Brain pericyte (primary cell): ENCODE results near the gene PLCXD3.

ENCODE experiments used
- DNase-seq: peaks from one replicate; pipeline ENCODE4 v3.0.0-alpha.2; 2012; ENCODE audit warnings: low read depth, low spot score

The PLCXD3 gene

GRCh38 chr5:41289970-41290464 lies 220.4 kb downstream of the PLCXD3 start:
- no peak for DNase-seq

- DNase-seq, result no peak
Observed at GRCh38 chr5:41286696-41287095, 223.7 kb downstream of the PLCXD3 start.

- DNase-seq, result no peak
Observed at GRCh38 chr5:41286165-41286564, 224.2 kb downstream of the PLCXD3 start.

GRCh38 chr5:41284938-41285337 lies 225.5 kb downstream of the PLCXD3 start:
- DNase-seq, result no peak

- DNase-seq, result no peak
Observed at GRCh38 chr5:41281215-41281810, 229.1 kb downstream of the PLCXD3 start.

- no peak for DNase-seq
Observed at GRCh38 chr5:41279040-41279439, 231.4 kb downstream of the PLCXD3 start.

GRCh38 chr5:41277476-41278245 lies 232.7 kb downstream of the PLCXD3 start:
- no peak for DNase-seq

GRCh38 chr5:41275813-41276512 lies 234.4 kb downstream of the PLCXD3 start:
- no peak for DNase-seq

GRCh38 chr5:41270423-41271251 lies 239.8 kb downstream of the PLCXD3 start:
- DNase-seq, result no peak

- no peak for DNase-seq
Observed at GRCh38 chr5:41268894-41269293, 241.5 kb downstream of the PLCXD3 start.

- no peak for DNase-seq
Observed at GRCh38 chr5:41266377-41266776, 244.0 kb downstream of the PLCXD3 start.

- no peak for DNase-seq
Observed at GRCh38 chr5:41264019-41264418, 246.4 kb downstream of the PLCXD3 start.

- DNase-seq, result no peak
Observed at GRCh38 chr5:41263335-41263734, 247.1 kb downstream of the PLCXD3 start.
